IMR-90 (cell line): ENCODE measurements around the gene IFI27L1. TPM values are rescaled to one million over a fixed set of nuclear protein-coding genes. Genes with fewer than 3 reads are reported as not detected.

Experiments
- ATAC-seq: fragments of 200-7000 bp; cut with Tn5 transposase; 2 replicates; pipeline ENCODE4 v1.9.1; 2020; ENCODE audit warnings: low read depth, mild to moderate bottlenecking, moderate library complexity
- BruUV-seq: library from RNA; stranded (reverse); fragments of 400-500 nt; replicated peaks from 2 replicates; lab custom pipeline; 2021; lab: Mats Ljungman, UMichigan
- CTCF ChIA-PET: fragments of 300-600 bp; formaldehyde crosslinking; extraction: SDS; loops from one replicate; lab custom pipeline; 2021; ENCODE audit warnings: antibody characterized with exemption; lab: Yijun Ruan, JAX
- POLR2A ChIA-PET: fragments of 300-600 bp; sonication (Branson Sonifier 250); formaldehyde crosslinking; loops from one replicate; lab custom pipeline; 2022; ENCODE audit warnings: antibody characterized with exemption; ENCODE audit not compliant: unreplicated experiment; lab: Charles Lee
- DNase-seq: peaks from one replicate; pipeline ENCODE4 v3.0.0; 2013
- H2AFZ ChIP-seq: replicated peaks from 2 replicates; pipeline ENCODE3; 2013; ENCODE audit warnings: low read length, mild to moderate bottlenecking; ENCODE audit not compliant: poor library complexity
- H2AK5ac ChIP-seq: 2 replicates; pipeline ENCODE4 v1.6.1; 2013; ENCODE audit warnings: low read depth, low read length, inconsistent platforms
- H2AK9ac ChIP-seq: replicated peaks from 2 replicates; pipeline ENCODE3; 2013; ENCODE audit warnings: mild to moderate bottlenecking, low read depth, low read length, moderate library complexity; ENCODE audit not compliant: poor library complexity
- H2BK120ac ChIP-seq: 2 replicates; pipeline ENCODE4 v1.6.1; 2013; ENCODE audit warnings: low read depth, low read length, inconsistent platforms
- H2BK15ac ChIP-seq: 3 replicates; pipeline ENCODE4 v1.6.1; 2013; ENCODE audit warnings: low read depth, low read length, inconsistent platforms
- H2BK20ac ChIP-seq: 2 replicates; pipeline ENCODE4 v1.6.1; 2013; ENCODE audit warnings: low read depth, mild to moderate bottlenecking, inconsistent platforms, low read length, moderate library complexity
- H2BK5ac ChIP-seq: 2 replicates; pipeline ENCODE4 v1.6.1; 2013; ENCODE audit warnings: mild to moderate bottlenecking, low read depth, low read length, inconsistent platforms; ENCODE audit not compliant: poor library complexity, severe bottlenecking
- H3K14ac ChIP-seq: replicated peaks from 2 replicates; pipeline ENCODE4 v1.6.1; 2013; ENCODE audit warnings: low read depth, low read length, inconsistent platforms
- H3K18ac ChIP-seq: 2 replicates; pipeline ENCODE4 v1.6.1; 2013; ENCODE audit warnings: low read depth, low read length, control low read depth
- H3K23ac ChIP-seq: 2 replicates; pipeline ENCODE4 v1.6.1; 2013; ENCODE audit warnings: low read depth, low read length, inconsistent platforms
- H3K27ac ChIP-seq: 2 replicates; pipeline ENCODE4 v1.5.1; 2013; ENCODE audit warnings: mild to moderate bottlenecking, control low read depth, low read length; ENCODE audit not compliant: insufficient read depth
- H3K27me3 ChIP-seq: 2 replicates; pipeline ENCODE4 v1.6.1; 2013; ENCODE audit warnings: low read length; ENCODE audit not compliant: control insufficient read depth, insufficient read depth
- H3K36me3 ChIP-seq: 2 replicates; pipeline ENCODE4 v1.6.1; 2013; ENCODE audit warnings: low read length, mixed read lengths; ENCODE audit not compliant: control insufficient read depth, insufficient read depth
- H3K4ac ChIP-seq: 2 replicates; pipeline ENCODE4 v1.6.1; 2013; ENCODE audit warnings: low read depth, low read length, inconsistent platforms
- H3K4me1 ChIP-seq: 2 replicates; pipeline ENCODE4 v1.6.1; 2013; ENCODE audit warnings: low read length, mixed read lengths; ENCODE audit not compliant: control insufficient read depth, insufficient read depth
- H3K4me2 ChIP-seq: 2 replicates; pipeline ENCODE4 v1.6.1; 2013; ENCODE audit warnings: low read depth, mild to moderate bottlenecking, control low read depth, low read length, moderate library complexity
- H3K4me3 ChIP-seq: 2 replicates; pipeline ENCODE4 v1.5.1; 2013; ENCODE audit warnings: low read depth, mild to moderate bottlenecking, control low read depth, low read length, moderate library complexity; ENCODE audit not compliant: insufficient read depth
- H3K56ac ChIP-seq: 2 replicates; pipeline ENCODE4 v1.6.1; 2013; ENCODE audit warnings: low read length, inconsistent platforms; ENCODE audit not compliant: insufficient read depth; ENCODE audit errors: extremely low read depth
- H3K79me1 ChIP-seq, 2 experiments: 2 replicates each; pipeline ENCODE4 v1.6.1; 2013; ENCODE audit warnings: low read length in 2 of 2, inconsistent platforms in 1 of 2, low read depth in 1 of 2
- H3K9ac ChIP-seq: 2 replicates; pipeline ENCODE4 v1.6.1; 2013; ENCODE audit warnings: low read depth, low read length, control low read depth
- H3K9me1 ChIP-seq: 2 replicates; pipeline ENCODE4 v1.6.1; 2013; ENCODE audit warnings: low read length, inconsistent platforms; ENCODE audit not compliant: insufficient read depth
- H3K9me3 ChIP-seq: 2 replicates; pipeline ENCODE4 v1.6.1; 2013; ENCODE audit warnings: low read length; ENCODE audit not compliant: control insufficient read depth, insufficient read depth
- H4K20me1 ChIP-seq: 2 replicates; pipeline ENCODE4 v1.6.1; 2013; ENCODE audit warnings: low read length, inconsistent platforms; ENCODE audit not compliant: insufficient read depth
- H4K5ac ChIP-seq: 2 replicates; pipeline ENCODE4 v1.6.1; 2013; ENCODE audit warnings: mild to moderate bottlenecking, low read depth, low read length, control low read depth
- H4K8ac ChIP-seq, 2 experiments: 2 replicates each; pipeline ENCODE4 v1.6.1; 2013; ENCODE audit warnings: low read depth in 2 of 2, low read length in 2 of 2, control low read depth in 1 of 2, inconsistent platforms in 1 of 2
- H4K91ac ChIP-seq: 2 replicates; pipeline ENCODE4 v1.6.1; 2013; ENCODE audit warnings: low read depth, low read length, inconsistent platforms; ENCODE audit not compliant: insufficient read depth
- BHLHE40 ChIP-seq: fragments of 150-350 bp; IDR thresholded peaks from 2 replicates; pipeline ENCODE4 v1.6.1; 2016; ENCODE audit warnings: mild to moderate bottlenecking, low read depth, low read length
- CEBPB ChIP-seq: IDR thresholded peaks from 2 replicates; pipeline ENCODE4 v1.6.1; 2012; ENCODE audit warnings: low read depth, low read length, improper control_type of control experiment
- CTCF ChIP-seq: conservative IDR thresholded peaks from 2 replicates; pipeline ENCODE4 v1.5.1; 2012; ENCODE audit warnings: mild to moderate bottlenecking, low read depth, low read length, improper control_type of control experiment
- MAFK ChIP-seq: IDR thresholded peaks from 2 replicates; pipeline ENCODE4 v1.6.1; 2012; ENCODE audit warnings: low read depth, low read length, improper control_type of control experiment
- MAZ ChIP-seq: IDR thresholded peaks from 2 replicates; pipeline ENCODE4 v1.6.1; 2012; ENCODE audit warnings: low read depth, mild to moderate bottlenecking, low read length, improper control_type of control experiment, moderate library complexity, borderline replicate concordance
- MXI1 ChIP-seq: IDR thresholded peaks from 2 replicates; pipeline ENCODE4 v1.6.1; 2012; ENCODE audit warnings: low read depth, mild to moderate bottlenecking, low read length, moderate library complexity, borderline replicate concordance
- RAD21 ChIP-seq: IDR thresholded peaks from 2 replicates; pipeline ENCODE4 v1.6.1; 2012; ENCODE audit warnings: low read length, improper control_type of control experiment
- RCOR1 ChIP-seq: IDR thresholded peaks from 2 replicates; pipeline ENCODE4 v1.6.1; 2012; ENCODE audit warnings: mild to moderate bottlenecking, low read length, improper control_type of control experiment; ENCODE audit not compliant: insufficient replicate concordance
- RFX5 ChIP-seq: IDR thresholded peaks from 2 replicates; pipeline ENCODE4 v1.8.0; 2012; ENCODE audit warnings: low read depth, mild to moderate bottlenecking, low read length, moderate library complexity
- SMC3 ChIP-seq: fragments of 150-350 bp; IDR thresholded peaks from 2 replicates; pipeline ENCODE4 v1.6.1; 2016; ENCODE audit warnings: low read depth, mild to moderate bottlenecking, antibody characterized with exemption, low read length, moderate library complexity
- USF2 ChIP-seq: fragments of 150-350 bp; IDR thresholded peaks from 2 replicates; pipeline ENCODE4 v1.6.1; 2017; ENCODE audit warnings: mild to moderate bottlenecking, antibody characterized with exemption, low read length, low read depth
- WGBS, 2 experiments: methylation state at CpG; one replicate each; pipeline versions ENCODE4 v1.1.5 to v1.1.7; 2013; ENCODE audit warnings: missing lambda C conversion rate in 2 of 2; ENCODE audit not compliant: insufficient read length in 1 of 2; ENCODE audit errors: extremely low coverage in 2 of 2; 5-methylcytosine and 5-hydroxymethylcytosine counted together
- dilution Hi-C: fragments of 300-500 bp; cut with HindIII; formaldehyde crosslinking; loops from one replicate; pipeline ENCODE4 v1.14.3; 2018; ENCODE audit warnings: low sequenced_read_pairs; ENCODE audit not compliant: unreplicated experiment
- in situ Hi-C: fragments of 300-500 bp; cut with MboI; formaldehyde crosslinking; loops from 3 replicates; pipeline ENCODE4 v1.14.3; 2019; ENCODE audit warnings: low sequenced_read_pairs, inconsistent platforms, mixed read lengths
- intact Hi-C: fragments of 100-400 bp; cut with micrococcal nuclease; formaldehyde crosslinking; loops from 2 replicates; pipeline ENCODE4 v1.10.0; 2022
- polyA plus RNA-seq, 3 experiments: library from polyadenylated mRNA; depleted of rRNA; stranded (reverse); fragments of >200 nt; gene quantifications; 2 replicates each; pipeline ENCODE4 v1.2.3, GENCODE V29; 2012; ENCODE audit warnings: low replicate concordance in 1 of 3
- total RNA-seq: library from RNA; depleted of rRNA; stranded (reverse); fragments of >200 nt; gene quantifications from 2 replicates; pipeline ENCODE4 v1.2.3, GENCODE V29; 2012
- TF ChIP-seq, protein P1 (sequence below): fragments of 150-350 bp; IDR thresholded peaks from 2 replicates; pipeline ENCODE4 v1.6.1; 2016; ENCODE audit warnings: low read depth, mild to moderate bottlenecking, low read length, moderate library complexity, borderline replicate concordance

IFI27L1 gene
- total and polyA plus RNA-seq, 2 of the 4 experiments (the other 2 are of a cell fraction), result 13.3 to 24.3 TPM

DNA sequence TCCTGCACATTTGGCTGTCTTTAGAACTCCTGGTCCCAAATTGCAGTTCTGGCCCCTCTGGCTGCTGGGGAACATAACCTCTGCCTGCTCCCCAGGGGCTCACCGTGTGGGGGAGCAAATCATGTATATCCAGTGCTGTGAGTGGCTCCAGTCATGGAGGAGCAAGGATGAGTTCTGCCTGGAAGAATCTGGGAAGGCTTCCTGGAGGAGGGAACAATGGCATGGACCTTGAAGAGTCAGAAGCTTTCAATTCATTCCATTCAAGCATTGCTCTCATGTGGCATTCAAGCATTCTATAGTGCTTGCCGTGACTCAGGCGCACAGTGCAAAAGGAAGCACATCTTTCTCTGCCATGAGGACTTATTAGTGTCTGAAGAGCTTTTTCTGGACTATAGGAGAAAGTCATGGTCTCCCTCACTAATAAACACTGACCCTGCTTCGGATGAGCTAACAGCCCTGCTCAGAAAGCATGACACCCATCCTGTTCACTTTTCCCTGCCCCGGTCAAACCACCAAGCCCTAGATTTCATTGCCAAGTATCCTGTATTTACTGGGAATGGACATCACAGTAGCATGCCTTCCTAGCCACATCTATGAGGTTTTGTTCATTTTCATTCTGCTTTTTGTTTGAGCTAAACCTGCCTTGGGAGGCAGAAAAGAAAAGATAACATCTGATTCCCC is 32.9 kb downstream of the IFI27L1 start:
- 0 out of 2 replicates have a peak, but pooled peaks have one; percentile 15 for ATAC-seq
- TF ChIP-seq CEBPB (no peak), SMC3 (no peak), RFX5 (no peak), MAZ (no peak), USF2 (no peak), BHLHE40 (no peak), MXI1 (no peak), MAFK (no peak), RCOR1 (no peak), RAD21 (no peak), CTCF (no peak)
- TF ChIP-seq, protein P1, sequence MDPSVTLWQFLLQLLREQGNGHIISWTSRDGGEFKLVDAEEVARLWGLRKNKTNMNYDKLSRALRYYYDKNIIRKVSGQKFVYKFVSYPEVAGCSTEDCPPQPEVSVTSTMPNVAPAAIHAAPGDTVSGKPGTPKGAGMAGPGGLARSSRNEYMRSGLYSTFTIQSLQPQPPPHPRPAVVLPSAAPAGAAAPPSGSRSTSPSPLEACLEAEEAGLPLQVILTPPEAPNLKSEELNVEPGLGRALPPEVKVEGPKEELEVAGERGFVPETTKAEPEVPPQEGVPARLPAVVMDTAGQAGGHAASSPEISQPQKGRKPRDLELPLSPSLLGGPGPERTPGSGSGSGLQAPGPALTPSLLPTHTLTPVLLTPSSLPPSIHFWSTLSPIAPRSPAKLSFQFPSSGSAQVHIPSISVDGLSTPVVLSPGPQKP, result no peak

More for the DNA sequence above, 32.9 kb downstream of the IFI27L1 start:
- Histone ChIP-seq H2BK5ac (no peak overlapping the region), H2AK9ac (no peak overlapping the region), H2AK5ac (no peak overlapping the region), H3K4me3 (no peak overlapping the region), H3K14ac (no peak overlapping the region), H2BK20ac (no peak overlapping the region), H2BK120ac (no peak overlapping the region), H3K56ac (no peak overlapping the region), H4K5ac (no peak overlapping the region), H3K27ac (no peak overlapping the region), H4K20me1 (no peaks in the 10 kb centered on the region), H4K91ac (no peak overlapping the region), H3K4ac (no peak overlapping the region), H2BK15ac (no peak overlapping the region), H3K18ac (no peak overlapping the region), H3K4me1 (no peaks in the 10 kb centered on the region), H3K9me1 (0 out of 2 replicates have a peak, but pooled peaks cover 3% of the 10 kb centered on the region), H3K9me3 (no peaks in the 10 kb centered on the region), H2AFZ (no peak overlapping the region), H4K8ac (no peak overlapping the region), H3K4me2 (no peak overlapping the region), H3K36me3 (no peaks in the 10 kb centered on the region), H3K9ac (no peak overlapping the region), H3K27me3 (peaks cover 13% of the 10 kb centered on the region; the same call in 1 of the 2 replicates), H3K79me1 (no peaks in the 10 kb centered on the region), H3K23ac (no peak overlapping the region)
- dilution Hi-C loops (no loop called here), intact Hi-C loops (no loop called here), in situ Hi-C loops (no loop called here)
- CTCF ChIA-PET, result interaction anchor here (1.5 to 2.0 kb wide), 2 partner anchors 18 to 23 kb away, joined by 5 to 6 read pairs; no protein-coding TSS in a partner anchor
- no TSS peak for BruUV-seq
- 48% methylated on average over 2 of the region's 5 CpGs; no CpG with 5 or more reads in 1 of the 2 experiments for WGBS, 2 experiments
- peak; percentile 31 for DNase-seq
- POLR2A ChIA-PET, result no interaction called here
